Progenitor cell of endocrine pancreas (in vitro differentiated cells): ENCODE measurements around the gene OR9A2. TPM values are rescaled to one million over a fixed set of nuclear protein-coding genes. Genes with fewer than 3 reads are reported as not detected.

Source experiments
- DNase-seq: peaks from one replicate; pipeline ENCODE4 v3.0.0; 2021; ENCODE audit warnings: low spot score; ENCODE audit not compliant: unreplicated experiment
- H3K27ac Mint-ChIP-seq: 2 replicates; pipeline ENCODE4 v1.8.0; 2021; ENCODE audit warnings: mild to moderate bottlenecking, moderate library complexity, mixed read lengths
- H3K27me3 Mint-ChIP-seq: 2 replicates; pipeline ENCODE4 v1.8.0; 2021; ENCODE audit warnings: mixed read lengths
- H3K36me3 Mint-ChIP-seq: 2 replicates; pipeline ENCODE4 v1.8.0; 2022; ENCODE audit warnings: mixed read lengths; ENCODE audit not compliant: insufficient read depth
- H3K4me1 Mint-ChIP-seq: 2 replicates; pipeline ENCODE4 v1.8.0; 2021; ENCODE audit warnings: low read depth, mixed read lengths
- H3K4me3 Mint-ChIP-seq: 2 replicates; pipeline ENCODE4 v1.8.0; 2021; ENCODE audit warnings: low read depth, mild to moderate bottlenecking, moderate library complexity, mixed read lengths
- H3K9me3 Mint-ChIP-seq: 2 replicates; pipeline ENCODE4 v1.8.0; 2021; ENCODE audit warnings: low read depth, mixed read lengths
- CTCF ChIP-seq: fragments of 200-600 bp; sonication (generic); IDR thresholded peaks from one replicate; pipeline ENCODE4 v1.5.0; 2021; ENCODE audit warnings: antibody characterized with exemption, mild to moderate bottlenecking; ENCODE audit not compliant: unreplicated experiment
- total RNA-seq: library from RNA; stranded (reverse); gene quantifications from 2 replicates; pipeline ENCODE4 v1.2.1, GENCODE V29; 2021

OR9A2 gene
- total RNA-seq, 1 donor from 2014 or later = not detected

DNA sequence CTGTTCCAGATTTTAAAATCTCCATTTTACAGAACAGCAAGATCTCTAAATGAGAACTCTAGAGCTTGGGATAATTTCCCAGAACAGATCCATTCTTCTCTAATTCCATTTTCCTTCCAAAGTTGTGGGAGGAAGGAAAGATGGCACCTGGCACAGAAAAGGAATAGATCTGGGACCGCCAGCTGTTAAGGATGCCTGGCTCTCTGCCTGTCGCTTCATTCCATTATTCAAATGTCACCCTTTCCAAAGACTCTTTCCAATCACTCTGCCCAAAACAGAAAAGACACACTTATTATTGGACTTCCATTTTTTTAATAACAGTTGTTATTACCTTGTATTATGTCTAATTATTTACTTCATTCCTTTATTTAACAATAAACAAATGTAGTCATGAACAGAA, 751 bp upstream of the OR9A2 start:
- no peaks in the 10 kb centered on the region for H3K4me1 Mint-ChIP-seq
- TF ChIP-seq CTCF = no peak

GRCh38 chr7:143025371-143025770, 1.6 kb downstream of the OR9A2 start:
- H3K36me3 Mint-ChIP-seq = no peaks in the 10 kb centered on the region
- H3K4me1 Mint-ChIP-seq = no peaks in the 10 kb centered on the region
- peaks cover 3% of the 10 kb centered on the region for H3K9me3 Mint-ChIP-seq
- TF ChIP-seq CTCF = no peak
- H3K4me3 Mint-ChIP-seq = no peak overlapping the region
- no peak overlapping the region for H3K27ac Mint-ChIP-seq
- no peaks in the 10 kb centered on the region for H3K27me3 Mint-ChIP-seq
- DNase-seq = no peak

More for the DNA sequence above, 751 bp upstream of the OR9A2 start:
- Mint-ChIP-seq H3K36me3 (no peaks in the 10 kb centered on the region), H3K4me3 (no peak overlapping the region), H3K9me3 (peaks cover 3% of the 10 kb centered on the region), H3K27me3 (peaks cover 2% of the 10 kb centered on the region), H3K27ac (no peak overlapping the region)
- DNase-seq = no peak

GRCh38 chr7:143023047-143023446, 3.9 kb downstream of the OR9A2 start:
- no peak overlapping the region for H3K4me3 Mint-ChIP-seq
- no peak for TF ChIP-seq CTCF
- H3K27ac Mint-ChIP-seq = no peak overlapping the region
- H3K27me3 Mint-ChIP-seq = no peaks in the 10 kb centered on the region
- no peaks in the 10 kb centered on the region for H3K4me1 Mint-ChIP-seq
- no peaks in the 10 kb centered on the region for H3K36me3 Mint-ChIP-seq
- H3K9me3 Mint-ChIP-seq = peaks cover 9% of the 10 kb centered on the region
- DNase-seq = no peak

DNA sequence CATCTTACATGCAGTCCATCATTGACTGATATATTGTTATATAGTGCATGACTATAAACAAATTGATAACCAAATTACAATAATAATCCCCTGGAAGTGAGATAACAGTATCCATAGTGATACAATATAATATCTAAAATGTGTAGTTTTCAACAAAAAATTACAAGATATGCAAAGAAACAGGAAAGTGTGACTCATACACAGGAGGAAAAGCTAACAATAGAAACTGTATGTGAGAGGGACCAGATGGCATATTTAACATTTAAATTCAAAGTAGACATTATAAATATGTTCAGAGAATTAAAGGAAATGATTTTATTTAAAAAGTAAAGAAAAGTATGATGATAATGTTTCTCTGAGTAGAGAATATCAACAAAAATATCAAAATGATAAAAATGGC, 8.0 kb downstream of the OR9A2 start:
- Mint-ChIP-seq H3K36me3 (no peaks in the 10 kb centered on the region), H3K4me1 (peaks cover 2% of the 10 kb centered on the region), H3K4me3 (no peak overlapping the region), H3K9me3 (peaks cover 6% of the 10 kb centered on the region), H3K27me3 (peaks cover 13% of the 10 kb centered on the region), H3K27ac (no peak overlapping the region)
- TF ChIP-seq CTCF = no peak
- no peak for DNase-seq

GRCh38 chr7:143016996-143017395, 9.9 kb downstream of the OR9A2 start:
- Mint-ChIP-seq H3K27ac (no peak overlapping the region), H3K4me3 (no peak overlapping the region)

More at GRCh38 chr7:143016996-143017395, 9.9 kb downstream of the OR9A2 start:
- TF ChIP-seq CTCF = no peak
- no peaks in the 10 kb centered on the region for H3K36me3 Mint-ChIP-seq
- H3K4me1 Mint-ChIP-seq = peaks cover 2% of the 10 kb centered on the region
- peaks cover 6% of the 10 kb centered on the region for H3K9me3 Mint-ChIP-seq
- no peak for DNase-seq
- peaks cover 25% of the 10 kb centered on the region for H3K27me3 Mint-ChIP-seq
